Stomach smooth muscle (tissue), 2 donors: Measurements from ENCODE around the gene CD248.

Experiments
- H3K27ac ChIP-seq: one replicate; pipeline ENCODE4 v1.7.0; 2013; ENCODE audit warnings: mild to moderate bottlenecking, low read length, inconsistent platforms
- H3K27me3 ChIP-seq, 2 donors: one replicate each; pipeline ENCODE4 v1.7.0; 2013; ENCODE audit warnings: low read length in 2 of 2; ENCODE audit not compliant: insufficient read depth in 2 of 2, control insufficient read depth in 1 of 2
- H3K36me3 ChIP-seq, 2 donors: one replicate each; pipeline ENCODE4 v1.7.0; 2013; ENCODE audit warnings: low read length in 2 of 2; ENCODE audit not compliant: control insufficient read depth in 2 of 2, insufficient read depth in 2 of 2
- H3K4me1 ChIP-seq: one replicate; pipeline ENCODE4 v1.7.0; 2013; ENCODE audit warnings: low read length; ENCODE audit not compliant: control insufficient read depth, insufficient read depth
- H3K4me3 ChIP-seq, 2 donors: one replicate each; pipeline ENCODE4 v1.7.0; 2013; ENCODE audit warnings: low read length in 2 of 2
- H3K9ac ChIP-seq, 2 donors: one replicate each; pipeline ENCODE4 v1.7.0; 2013; ENCODE audit warnings: low read length in 2 of 2, mild to moderate bottlenecking in 1 of 2
- H3K9me3 ChIP-seq, 2 donors: one replicate each; pipeline ENCODE4 v1.7.0; 2013; ENCODE audit warnings: low read length in 2 of 2; ENCODE audit not compliant: control insufficient read depth in 2 of 2
- donor health status: healthy.
- donor health status: Pancreatic carcinoma.

The CD248 gene

GRCh38 chr11:66310324-66310723 lies 6.5 kb downstream of the CD248 start:
- peaks cover 27% of the 10 kb centered on the region for H3K4me1 ChIP-seq
- H3K36me3 ChIP-seq = no peaks in the 10 kb centered on the region
- H3K4me3 ChIP-seq = no peak overlapping the region
- no peaks in the 10 kb centered on the region for H3K9me3 ChIP-seq
- H3K9ac ChIP-seq = no peak overlapping the region
- no peaks in the 10 kb centered on the region for H3K27me3 ChIP-seq
- H3K27ac ChIP-seq = no peak overlapping the region

- no peak overlapping the region for H3K27ac ChIP-seq
These were observed 7.4 kb downstream of the CD248 start for GRCh38 chr11:66309475-66309874.

GRCh38 chr11:66302656-66303055 lies 14.2 kb downstream of the CD248 start:
- Histone ChIP-seq H3K9me3 (no peaks in the 10 kb centered on the region), H3K27ac (no peak overlapping the region), H3K4me3 (no peak overlapping the region), H3K36me3 (no peaks in the 10 kb centered on the region), H3K9ac (no peak overlapping the region), H3K27me3 (no peaks in the 10 kb centered on the region), H3K4me1 (no peaks in the 10 kb centered on the region)

More at GRCh38 chr11:66309475-66309874, 7.4 kb downstream of the CD248 start:
- no peak overlapping the region for H3K9ac ChIP-seq
- peaks cover 20% of the 10 kb centered on the region for H3K4me1 ChIP-seq
- no peaks in the 10 kb centered on the region for H3K9me3 ChIP-seq
- no peaks in the 10 kb centered on the region for H3K27me3 ChIP-seq
- H3K36me3 ChIP-seq = no peaks in the 10 kb centered on the region
- H3K4me3 ChIP-seq = no peak overlapping the region

GRCh38 chr11:66299186-66299585 lies 17.7 kb downstream of the CD248 start:
- no peak overlapping the region for H3K27ac ChIP-seq
- no peaks in the 10 kb centered on the region for H3K9me3 ChIP-seq
- peaks cover 6 to 8% of the 10 kb centered on the region in 2 donors for H3K27me3 ChIP-seq
- H3K4me3 ChIP-seq = no peak overlapping the region
- H3K4me1 ChIP-seq = no peaks in the 10 kb centered on the region
- H3K36me3 ChIP-seq = no peaks in the 10 kb centered on the region
- no peak overlapping the region for H3K9ac ChIP-seq

- Histone ChIP-seq H3K27me3 (peaks cover 20 to 23% of the 10 kb centered on the region in 2 donors), H3K9ac (no peak overlapping the region), H3K4me1 (peaks cover 3% of the 10 kb centered on the region), H3K4me3 (no peak overlapping the region), H3K27ac (no peak overlapping the region), H3K36me3 (no peaks in the 10 kb centered on the region), H3K9me3 (no peaks in the 10 kb centered on the region)
These were observed 19.2 kb downstream of the CD248 start for GRCh38 chr11:66297610-66298009.

GRCh38 chr11:66294626-66295620 lies 21.9 kb downstream of the CD248 start:
- Histone ChIP-seq H3K4me1 (peaks cover 13% of the 10 kb centered on the region), H3K4me3 (no peak overlapping the region), H3K9ac (no peak overlapping the region), H3K36me3 (no peaks in the 10 kb centered on the region), H3K9me3 (no peaks in the 10 kb centered on the region), H3K27ac (no peak overlapping the region), H3K27me3 (peaks cover 23 to 35% of the 10 kb centered on the region in 2 donors)

- H3K27me3 ChIP-seq = peaks cover 23 to 35% of the 10 kb centered on the region in 2 donors
- H3K9ac ChIP-seq = no peak overlapping the region
- no peaks in the 10 kb centered on the region for H3K9me3 ChIP-seq
- H3K4me1 ChIP-seq = peaks cover 20% of the 10 kb centered on the region
- H3K4me3 ChIP-seq = no peak overlapping the region
- H3K27ac ChIP-seq = no peak overlapping the region
- H3K36me3 ChIP-seq = no peaks in the 10 kb centered on the region
These were observed 22.8 kb downstream of the CD248 start for GRCh38 chr11:66293777-66294625.

GRCh38 chr11:66293352-66293751 lies 23.5 kb downstream of the CD248 start:
- Histone ChIP-seq H3K36me3 (no peaks in the 10 kb centered on the region), H3K4me1 (peaks cover 22% of the 10 kb centered on the region), H3K27ac (no peak overlapping the region), H3K9me3 (no peaks in the 10 kb centered on the region), H3K27me3 (peaks cover 23 to 35% of the 10 kb centered on the region in 2 donors), H3K9ac (no peak overlapping the region), H3K4me3 (no peak overlapping the region)

GRCh38 chr11:66292543-66293332 lies 24.1 kb downstream of the CD248 start:
- H3K27ac ChIP-seq = no peak overlapping the region
- H3K9me3 ChIP-seq = no peaks in the 10 kb centered on the region
- H3K36me3 ChIP-seq = no peaks in the 10 kb centered on the region
- peaks cover 23 to 35% of the 10 kb centered on the region in 2 donors for H3K27me3 ChIP-seq
- peaks cover 28% of the 10 kb centered on the region for H3K4me1 ChIP-seq
- H3K4me3 ChIP-seq = no peak overlapping the region
- no peak overlapping the region for H3K9ac ChIP-seq
